Esophagus squamous epithelium (tissue), 4 donors: ENCODE results near the gene RELCH.

Source experiments
- CTCF ChIP-seq, 6 experiments: fragments of 450-650 bp in 4 of 6; fragments of 200-600 bp in 2 of 6; sonication (generic) in 2 of 6; IDR thresholded peaks; one replicate each; pipeline ENCODE4 v1.5.1; 2016 to 2019; ENCODE audit warnings: antibody characterized with exemption in 6 of 6, mild to moderate bottlenecking in 4 of 6, moderate library complexity in 4 of 6
- POLR2A ChIP-seq, 4 donors: fragments of 450-650 bp; IDR thresholded peaks; one replicate each; pipeline ENCODE4 v1.6.1; 2017; ENCODE audit warnings: antibody characterized with exemption in 4 of 4, mild to moderate bottlenecking in 4 of 4, moderate library complexity in 3 of 4

DNA sequence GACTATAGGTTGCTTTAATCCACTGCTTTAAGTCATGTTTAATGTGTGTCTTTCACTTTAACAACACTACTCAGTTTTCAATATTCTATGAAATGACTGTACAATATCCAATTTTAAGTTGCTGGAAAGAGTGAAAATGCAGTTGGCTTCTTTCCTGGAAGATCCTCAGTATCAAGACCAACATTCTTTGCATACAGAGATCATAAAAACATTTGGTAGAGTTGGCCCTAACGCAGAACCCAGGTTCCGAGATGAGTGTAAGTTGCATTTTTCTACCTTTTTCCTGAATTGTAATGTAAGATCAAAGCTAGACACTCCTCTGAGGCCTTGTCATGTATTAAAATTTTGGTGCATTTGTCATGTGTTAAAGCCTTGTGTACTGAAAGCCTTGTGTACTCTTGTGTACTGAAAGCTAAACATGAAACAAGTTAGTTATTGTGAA, 95.2 kb downstream of the RELCH start:
- no peak for TF ChIP-seq CTCF (IDR thresholded peaks at IDR 0.05)
- TF ChIP-seq POLR2A (IDR thresholded peaks at IDR 0.05) = no peak
